Measurements from ENCODE around the gene TFIP11.
"Not testable (repeated sequence)": the region's sequence is repeated elsewhere in the genome, so short reads cannot be mapped to it uniquely, and the experiment has no call there.

TFIP11 gene

DNA sequence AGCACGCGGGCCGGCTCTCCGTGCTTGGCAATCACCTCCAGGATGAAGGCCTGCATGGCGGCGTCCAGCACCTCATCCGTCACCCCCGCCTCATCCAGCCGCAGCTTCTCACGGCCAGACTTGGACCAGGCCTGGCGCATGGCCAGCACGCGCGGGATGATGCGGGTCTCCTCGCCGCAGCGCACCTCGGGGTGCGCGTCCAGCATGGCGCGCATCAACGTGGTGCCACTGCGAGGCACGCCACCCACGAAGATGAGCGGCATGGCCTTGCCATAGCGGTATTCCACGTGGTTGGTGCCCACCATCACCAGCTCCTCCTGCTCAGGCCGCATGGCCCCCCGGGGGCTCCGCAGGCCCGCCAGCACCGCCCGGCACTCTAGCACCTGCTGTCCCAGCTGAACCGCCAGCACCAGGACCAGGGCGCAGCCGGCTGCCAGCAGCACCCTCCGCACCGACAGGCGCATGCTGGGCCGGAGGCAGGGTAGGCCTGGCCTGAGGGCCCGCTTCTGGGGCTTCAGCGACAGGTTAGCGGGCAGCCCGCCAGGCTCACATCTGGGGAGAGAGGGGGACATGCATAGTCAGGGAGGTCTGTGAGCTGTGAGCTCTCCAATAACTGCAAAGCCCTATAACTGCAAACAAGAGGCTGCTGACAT is 29.0 kb upstream of the TFIP11 start:
- no peak for DNase-seq (ENCODE audit: low read depth)

DNA sequence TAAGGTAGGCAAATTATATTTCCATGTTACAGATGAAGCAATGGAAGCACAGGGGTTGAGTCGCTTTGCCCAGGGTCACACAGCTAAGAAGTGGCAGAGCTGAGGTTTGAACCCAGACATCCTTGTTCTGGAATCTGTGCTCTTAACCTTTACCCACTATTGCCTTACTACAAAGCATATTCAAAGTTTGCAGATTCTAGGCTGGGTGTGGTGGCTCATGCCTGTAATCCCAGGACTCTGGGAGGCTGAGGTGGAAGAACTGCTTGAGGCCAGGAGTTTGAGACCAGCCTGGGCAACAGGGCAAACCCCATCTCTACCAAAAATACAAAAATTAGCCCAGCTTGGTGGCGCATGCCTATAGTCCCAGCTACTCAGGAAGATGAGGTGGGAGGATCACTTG is 27.8 kb upstream of the TFIP11 start:
- no peak for DNase-seq (ENCODE audit: low read depth)

- DNase-seq (ENCODE audit: low read depth) = no peak
Measured at GRCh38 chr22:26536762-26537134, 24.5 kb upstream of the TFIP11 start.

DNA sequence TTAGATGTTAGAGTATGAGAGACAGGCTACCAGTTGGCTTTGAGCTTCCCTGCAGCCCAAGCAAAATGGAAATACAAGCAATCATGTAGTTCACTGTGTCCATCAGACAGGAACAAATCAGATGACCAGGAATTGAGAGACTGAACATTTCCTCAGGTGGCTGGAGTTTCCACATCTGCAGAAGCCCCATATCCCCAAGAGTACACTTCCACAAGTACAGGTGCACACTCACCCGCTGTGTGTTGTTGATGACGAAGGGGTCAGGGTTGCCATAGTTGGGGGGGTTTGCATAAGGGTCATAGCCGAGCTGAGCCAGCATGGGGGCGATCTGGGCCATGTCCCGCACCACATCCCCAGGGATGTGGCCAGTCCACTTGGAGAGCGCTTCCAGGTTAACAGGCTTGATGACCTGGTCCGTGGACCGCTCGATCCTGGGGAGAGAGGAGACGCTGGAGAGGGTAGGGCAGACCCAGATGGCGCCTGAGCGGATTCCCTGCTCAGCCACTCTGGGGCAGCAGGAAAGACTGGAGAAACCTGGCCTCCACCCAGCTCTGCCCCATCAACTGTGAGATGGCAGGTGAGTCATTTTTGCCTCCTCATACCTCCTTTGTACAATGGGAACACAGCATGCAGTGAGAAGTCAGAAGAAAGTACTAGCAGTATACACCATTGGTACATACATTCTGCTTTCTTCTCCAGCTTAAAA is 23.9 kb upstream of the TFIP11 start:
- DNase-seq (ENCODE audit: low read depth) = no peak

DNA sequence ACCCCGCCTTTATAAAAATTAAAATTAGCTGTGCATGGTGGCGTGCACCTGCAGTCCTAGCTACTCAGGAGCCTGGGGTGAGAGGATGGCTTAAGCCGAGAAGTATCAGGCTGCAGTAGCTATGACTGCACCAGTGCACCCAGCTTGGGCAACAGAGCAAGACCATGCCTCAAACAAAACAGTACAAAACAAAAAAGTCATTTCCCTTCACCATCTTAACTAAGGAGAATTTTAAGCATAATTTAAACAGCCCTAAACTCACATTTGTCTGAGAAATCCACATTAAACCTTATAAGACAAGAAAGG is 23.3 kb upstream of the TFIP11 start:
- no peak for DNase-seq (ENCODE audit: low read depth)

DNA sequence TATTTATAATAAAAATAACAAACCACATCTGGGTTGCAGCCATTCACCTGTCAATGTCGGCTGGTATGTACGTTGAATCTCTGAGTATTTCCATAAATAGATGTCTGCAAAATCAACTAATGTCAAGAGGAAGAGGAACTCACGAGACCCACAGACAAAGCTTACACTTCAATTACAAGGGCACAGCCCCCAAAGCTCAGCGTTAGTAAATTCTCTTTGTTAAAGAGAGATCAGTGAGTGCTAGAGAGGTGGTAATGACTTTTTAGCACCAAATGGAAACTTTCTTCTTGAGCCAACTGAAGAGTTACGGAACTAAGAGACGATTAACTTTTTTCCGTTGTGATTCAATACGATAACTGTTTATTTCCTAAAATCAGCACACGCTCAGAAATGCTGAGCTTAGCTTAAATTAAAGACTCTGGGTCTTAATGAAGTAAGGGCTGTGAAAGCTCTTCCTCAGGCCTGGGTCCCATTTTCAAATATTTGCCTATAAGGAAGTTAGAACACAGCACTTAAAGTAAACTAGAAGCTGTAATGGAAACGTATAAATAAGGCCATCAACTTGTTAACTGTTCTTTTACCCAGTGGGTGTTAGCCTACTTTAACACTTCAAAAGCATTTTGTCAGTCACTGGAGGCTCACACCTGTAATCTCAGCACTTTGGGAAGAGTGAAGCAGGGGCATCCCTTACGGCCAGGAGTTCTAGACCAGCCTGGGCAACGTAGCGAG is 22.8 kb upstream of the TFIP11 start:
- no peak for DNase-seq (ENCODE audit: low read depth)

DNA sequence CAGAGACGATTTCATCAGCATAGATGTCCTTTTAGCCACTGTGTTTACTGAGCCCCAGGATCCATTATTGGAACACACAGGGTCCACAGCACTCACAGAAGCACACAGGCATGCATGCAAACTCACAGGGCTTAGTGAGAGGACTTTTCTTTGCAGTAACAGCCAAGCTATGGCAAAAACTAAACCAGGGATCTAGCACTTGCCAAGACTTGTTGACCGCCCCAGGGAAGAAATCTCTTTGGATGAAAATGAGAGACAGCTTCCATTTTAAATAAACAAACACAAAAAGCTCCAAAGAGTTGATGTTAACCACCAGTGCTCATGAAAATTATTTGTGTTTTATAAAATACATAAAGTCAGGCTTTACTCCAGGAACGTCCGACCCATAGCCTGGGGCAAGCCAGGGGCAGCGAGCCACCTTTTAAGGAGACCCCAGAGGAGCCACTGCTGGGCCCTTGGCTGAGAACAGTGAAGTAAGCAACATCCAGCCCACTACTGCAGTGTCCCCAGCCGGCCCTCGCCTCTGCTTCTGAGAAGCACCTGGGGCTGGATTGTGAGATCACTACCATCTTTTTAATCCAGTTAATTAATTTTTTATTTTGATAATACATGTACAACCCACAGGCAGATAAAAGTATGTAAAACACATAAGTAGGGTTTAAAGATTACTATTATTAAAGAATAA is 22.0 kb upstream of the TFIP11 start:
- DNase-seq (ENCODE audit: low read depth) = no peak

- no peak for DNase-seq (ENCODE audit: low read depth)
Measured at GRCh38 chr22:26529345-26529744, 17.1 kb upstream of the TFIP11 start.

DNA sequence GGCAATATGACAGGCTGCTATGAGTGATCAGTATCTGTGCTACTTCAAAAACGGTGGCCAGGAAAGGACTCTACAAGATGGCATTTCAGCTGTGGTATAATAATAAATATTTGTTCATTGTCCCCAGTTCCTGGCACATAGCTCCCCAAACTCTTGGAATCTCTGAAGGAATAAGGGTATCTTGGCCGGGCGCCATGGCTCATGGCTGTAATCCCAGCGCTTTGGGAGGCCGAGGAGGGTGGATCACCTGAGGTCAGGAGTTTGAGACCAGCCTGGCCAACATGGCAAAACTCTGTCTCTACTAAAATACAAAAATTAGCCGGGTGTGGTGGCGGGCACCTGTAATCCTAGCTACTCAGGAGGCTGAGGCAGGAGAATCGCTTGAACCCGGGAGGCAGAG is 16.2 kb upstream of the TFIP11 start:
- not testable (repeated sequence) for DNase-seq (ENCODE audit: low read depth)

DNA sequence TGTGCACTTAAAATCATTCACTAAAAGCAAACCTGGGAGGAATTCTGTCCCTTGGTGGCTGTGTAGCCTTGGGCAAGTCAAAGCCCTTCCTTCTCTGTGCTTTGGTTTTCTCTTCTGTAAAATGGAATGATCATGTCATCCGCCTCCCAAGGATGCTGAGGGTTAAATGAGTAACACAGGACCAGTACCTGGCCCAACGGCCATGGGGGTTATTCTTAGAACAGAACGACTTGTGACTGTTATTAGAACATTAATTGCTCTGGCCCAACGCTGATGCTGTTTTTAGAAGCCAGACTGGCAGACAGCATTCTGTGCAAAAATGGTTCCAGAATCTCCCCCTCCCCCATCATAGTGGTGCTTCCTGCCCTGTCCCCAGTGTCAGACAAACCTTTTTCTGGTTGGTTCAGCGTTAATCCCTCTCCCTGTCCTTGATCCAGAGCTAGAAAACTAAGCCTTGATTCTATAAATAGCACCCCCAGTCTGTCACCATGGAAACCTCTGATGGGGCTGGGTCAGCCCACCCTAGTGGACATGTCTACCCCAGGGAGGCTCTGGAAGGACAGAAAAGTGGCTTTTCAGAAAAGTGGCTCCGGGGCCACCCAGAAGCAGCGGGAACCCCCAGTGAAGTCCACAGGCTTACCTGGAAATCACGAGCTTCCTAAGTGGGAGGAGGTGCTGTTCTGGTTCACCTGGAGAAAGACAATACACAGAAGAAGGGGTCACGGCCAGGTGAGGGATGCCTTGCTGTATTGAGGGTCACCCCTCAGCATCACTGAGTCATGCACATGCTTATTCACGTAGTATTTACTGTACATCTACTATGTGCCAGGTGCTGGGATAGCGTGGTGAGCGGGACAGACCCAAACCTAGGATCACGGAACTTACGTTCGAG is 15.5 kb upstream of the TFIP11 start:
- no peak for DNase-seq (ENCODE audit: low read depth)

DNA sequence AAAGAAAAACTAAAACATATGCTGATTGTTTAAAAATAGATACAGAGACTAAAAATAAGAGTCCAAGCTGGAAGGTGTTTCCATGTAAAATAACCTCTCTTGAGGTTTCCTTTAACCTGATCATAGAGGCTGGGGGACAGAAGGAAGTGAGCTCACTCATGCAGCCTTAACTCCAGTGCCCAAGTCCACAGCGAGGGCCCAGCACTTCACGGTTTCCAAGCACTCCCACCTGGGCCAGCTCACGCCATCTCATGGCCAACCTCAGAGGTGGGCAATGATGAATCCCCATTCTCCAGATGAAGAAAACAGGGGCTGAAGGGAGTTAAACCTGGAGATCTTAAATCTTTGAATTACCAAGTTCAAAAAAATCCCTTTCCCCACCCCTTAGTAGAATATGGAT is 14.9 kb upstream of the TFIP11 start:
- no peak for DNase-seq (ENCODE audit: low read depth)

GRCh38 chr22:26525946-26526564 is 13.8 kb upstream of the TFIP11 start:
- DNase-seq (ENCODE audit: low read depth) = no peak

GRCh38 chr22:26524870-26525269 is 12.6 kb upstream of the TFIP11 start:
- no peak for DNase-seq (ENCODE audit: low read depth)

- no peak for DNase-seq (ENCODE audit: low read depth)
Measured at GRCh38 chr22:26522592-26522991, 10.3 kb upstream of the TFIP11 start.

DNA sequence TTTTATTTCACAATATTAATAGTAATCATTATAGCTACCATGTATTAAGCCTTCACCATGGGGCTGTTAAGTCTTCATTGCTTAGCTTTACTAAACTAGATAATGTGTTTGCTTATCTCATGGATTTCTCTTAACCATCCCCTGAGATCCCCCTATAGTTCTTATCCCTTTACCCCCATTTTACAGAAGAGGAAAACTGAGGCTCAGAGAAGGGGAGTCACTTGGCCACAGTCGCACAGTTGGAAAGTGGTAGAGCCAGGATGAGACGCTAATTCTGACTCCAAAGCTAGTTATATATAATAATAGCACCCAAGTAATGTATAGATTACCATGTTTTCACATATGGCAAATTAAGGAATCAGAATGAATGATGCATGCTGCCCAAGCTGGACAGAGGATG is 9.7 kb upstream of the TFIP11 start:
- no peak for DNase-seq (ENCODE audit: low read depth)

DNA sequence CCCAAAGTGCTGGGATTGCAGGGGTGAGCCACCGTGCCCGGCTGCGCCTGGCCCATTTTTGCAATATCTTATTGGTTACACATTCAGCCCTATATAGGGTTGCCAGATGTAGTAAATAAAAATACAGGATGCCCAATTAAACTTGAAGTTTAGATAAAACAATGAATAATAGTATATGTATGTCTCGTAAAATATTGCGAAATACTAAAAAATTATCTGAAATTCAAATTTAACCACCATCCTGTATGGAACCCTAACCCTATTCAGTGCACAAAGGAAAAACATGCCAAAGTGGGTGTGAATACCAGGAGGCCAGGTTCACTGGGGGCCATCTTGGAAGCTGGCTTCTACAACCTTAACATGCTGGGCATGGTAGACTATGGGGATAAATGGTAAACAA is 5.2 kb upstream of the TFIP11 start:
- no peak for DNase-seq (ENCODE audit: low read depth)

- no peak for DNase-seq (ENCODE audit: low read depth)
Measured at GRCh38 chr22:26516503-26516902, 4.2 kb upstream of the TFIP11 start.

GRCh38 chr22:26515931-26516330 is 3.7 kb upstream of the TFIP11 start:
- no peak for DNase-seq (ENCODE audit: low read depth)

- no peak for DNase-seq (ENCODE audit: low read depth)
Measured at GRCh38 chr22:26514419-26515161, 2.3 kb upstream of the TFIP11 start.

- no peak for DNase-seq (ENCODE audit: low read depth)
Measured at GRCh38 chr22:26513838-26514237, 1.6 kb upstream of the TFIP11 start.

DNA sequence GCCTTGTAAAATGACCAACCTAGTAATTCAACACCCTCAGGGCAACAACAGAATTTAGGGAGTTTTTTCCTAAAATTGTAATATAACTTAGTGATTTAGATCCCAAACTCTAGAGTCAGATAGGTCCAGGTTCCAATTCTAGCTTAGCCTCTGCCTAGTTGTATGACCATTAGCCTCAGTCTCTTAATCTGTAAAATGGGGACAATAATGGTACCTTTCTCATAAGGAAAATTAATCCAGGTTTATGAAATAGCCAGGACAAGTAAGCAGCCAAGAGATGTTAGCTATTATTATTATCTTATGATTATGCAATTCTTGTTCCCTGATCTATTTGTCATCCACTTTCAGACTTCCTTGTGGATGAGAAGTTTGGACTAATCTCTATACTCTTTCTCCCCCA is 4.1 kb downstream of the TFIP11 start:
- no peak for DNase-seq (ENCODE audit: low read depth)

Measured in activated T-cell treated with anti-CD3 and anti-CD28 coated beads for 1 hour (primary cell).